H1 (cell line): ENCODE results near the gene PGM1. TPM values are rescaled to one million over a fixed set of nuclear protein-coding genes. Genes with fewer than 3 reads are reported as not detected.

Source experiments
- CTCF ChIA-PET: fragments of 300-600 bp; sonication (Branson Sonifier 250); formaldehyde crosslinking; loops from one replicate; lab custom pipeline; 2021; ENCODE audit not compliant: partially characterized antibody; lab: Charles Lee
- POLR2A ChIA-PET: fragments of 300-600 bp; sonication (Branson Sonifier 250); formaldehyde crosslinking; loops from one replicate; lab custom pipeline; 2021; ENCODE audit warnings: inconsistent platforms; ENCODE audit not compliant: partially characterized antibody; lab: Charles Lee
- DNase-seq, 2 experiments: peaks; one replicate each; pipeline versions ENCODE4 v3.0.0 to v3.0.0-alpha.2; 2010 to 2022; ENCODE audit warnings: low spot score in 2 of 2, low read depth in 1 of 2, mixed read lengths in 1 of 2
- FAIRE-seq: peaks from 2 replicates; lab custom pipeline; 2011; peaks lifted over from hg19 to GRCh38; lab: Jason Lieb, UNC
- H2AFZ ChIP-seq: 2 replicates; pipeline ENCODE4 v1.8.1; 2012; ENCODE audit warnings: low read length, inconsistent platforms
- H2AK5ac ChIP-seq: 2 replicates; pipeline ENCODE4 v1.6.1; 2013; ENCODE audit warnings: low read depth, low read length
- H2BK120ac ChIP-seq: replicated peaks from 2 replicates; pipeline ENCODE3; 2013; ENCODE audit warnings: low read depth, low read length, inconsistent platforms
- H2BK12ac ChIP-seq: 2 replicates; pipeline ENCODE4 v1.6.1; 2013; ENCODE audit warnings: low read depth, low read length
- H2BK15ac ChIP-seq: 2 replicates; pipeline ENCODE4 v1.6.1; 2013; ENCODE audit warnings: low read length
- H2BK20ac ChIP-seq: 2 replicates; pipeline ENCODE4 v1.6.1; 2013; ENCODE audit warnings: low read length
- H2BK5ac ChIP-seq: 2 replicates; pipeline ENCODE4 v1.6.1; 2013; ENCODE audit warnings: low read depth, low read length
- H3K14ac ChIP-seq: 2 replicates; pipeline ENCODE4 v1.6.1; 2013; ENCODE audit warnings: inconsistent platforms; ENCODE audit not compliant: insufficient read length
- H3K18ac ChIP-seq: 2 replicates; pipeline ENCODE4 v1.6.1; 2013; ENCODE audit warnings: low read length; ENCODE audit errors: extremely low read depth
- H3K23ac ChIP-seq: 2 replicates; pipeline ENCODE4 v1.6.1; 2013; ENCODE audit warnings: inconsistent platforms; ENCODE audit not compliant: insufficient read length
- H3K23me2 ChIP-seq: 2 replicates; pipeline ENCODE4 v1.6.1; 2013; ENCODE audit warnings: low read depth, low read length
- H3K27ac ChIP-seq: 2 replicates; pipeline ENCODE4 v1.6.1; 2011; ENCODE audit warnings: low read depth, low read length, inconsistent platforms
- H3K27me3 ChIP-seq, 4 experiments: replicated peaks in 1 of 4; 1 replicate in 1 of 4; 2 replicates in 3 of 4; pipeline versions ENCODE4 v1.6.1 to v1.8.1; 2011 to 2013; ENCODE audit warnings: low read length in 3 of 4, mild to moderate bottlenecking in 3 of 4, inconsistent platforms in 2 of 4, mixed read lengths in 2 of 4, moderate library complexity in 1 of 4; ENCODE audit not compliant: control insufficient read depth in 3 of 4, insufficient read depth in 3 of 4; ENCODE audit errors: extremely low read depth in 1 of 4
- H3K36me3 ChIP-seq, 4 experiments: 2 replicates each; pipeline versions ENCODE4 v1.6.1 to v1.8.1; 2011 to 2013; ENCODE audit warnings: mild to moderate bottlenecking in 4 of 4, low read length in 3 of 4, moderate library complexity in 2 of 4, control low read depth in 1 of 4, inconsistent platforms in 1 of 4; ENCODE audit not compliant: insufficient read depth in 4 of 4, control insufficient read depth in 2 of 4
- H3K4ac ChIP-seq: replicated peaks from 2 replicates; pipeline ENCODE3; 2013; ENCODE audit warnings: low read length, low read depth, mixed read lengths, inconsistent platforms; ENCODE audit not compliant: insufficient read length
- H3K4me1 ChIP-seq, 4 experiments: replicated peaks in 1 of 4; 1 replicate in 1 of 4; 2 replicates in 3 of 4; pipeline versions ENCODE4 v1.6.1 to v1.8.1; 2011 to 2013; ENCODE audit warnings: low read length in 3 of 4, inconsistent platforms in 2 of 4, mixed read lengths in 1 of 4; ENCODE audit not compliant: insufficient read depth in 4 of 4, control insufficient read depth in 3 of 4
- H3K4me2 ChIP-seq, 2 experiments: 2 replicates each; pipeline versions ENCODE4 v1.6.1 to v1.8.1; 2011 to 2013; ENCODE audit warnings: low read depth in 2 of 2, low read length in 2 of 2, control low read depth in 1 of 2, inconsistent platforms in 1 of 2, mild to moderate bottlenecking in 1 of 2; ENCODE audit not compliant: insufficient read depth in 1 of 2
- H3K4me3 ChIP-seq, 4 experiments: fragments of 200-600, 300-600 bp in 1 of 4; sonication (generic), shearing (Covaris generic), sonication (Bioruptor Twin) in 1 of 4; 2 replicates each; pipeline versions ENCODE4 v1.5.1 to v1.8.1; 2011 to 2016; ENCODE audit warnings: low read length in 4 of 4, low read depth in 3 of 4, control low read depth in 2 of 4, inconsistent platforms in 2 of 4, mild to moderate bottlenecking in 2 of 4, mixed read lengths in 1 of 4, moderate library complexity in 1 of 4; ENCODE audit not compliant: insufficient read depth in 2 of 4; ENCODE audit errors: extremely low read depth in 1 of 4
- H3K56ac ChIP-seq: replicated peaks from 2 replicates; pipeline ENCODE3; 2013; ENCODE audit warnings: low read depth, mild to moderate bottlenecking, mixed read lengths, low read length, inconsistent platforms; ENCODE audit not compliant: insufficient read length
- H3K79me1 ChIP-seq: 2 replicates; pipeline ENCODE4 v1.6.1; 2013; ENCODE audit warnings: low read depth, low read length, control low read depth
- H3K79me2 ChIP-seq, 2 experiments: 2 replicates each; pipeline versions ENCODE4 v1.6.1 to v1.8.1; 2012 to 2013; ENCODE audit warnings: low read length in 2 of 2, mild to moderate bottlenecking in 2 of 2, inconsistent platforms in 1 of 2; ENCODE audit not compliant: insufficient read depth in 2 of 2, control insufficient read depth in 1 of 2
- H3K9ac ChIP-seq, 4 experiments: replicated peaks in 1 of 4; 1 replicate in 1 of 4; 2 replicates in 3 of 4; pipeline versions ENCODE4 v1.6.1 to v1.8.1; 2011 to 2013; ENCODE audit warnings: low read depth in 3 of 4, low read length in 3 of 4, control low read depth in 2 of 4, mild to moderate bottlenecking in 2 of 4, moderate library complexity in 2 of 4, inconsistent platforms in 1 of 4; ENCODE audit errors: extremely low read depth in 1 of 4
- H3K9me3 ChIP-seq, 2 experiments: 2 replicates each; pipeline versions ENCODE4 v1.6.1 to v1.8.1; 2012 to 2013; ENCODE audit warnings: mild to moderate bottlenecking in 2 of 2, moderate library complexity in 2 of 2, control low read depth in 1 of 2, inconsistent platforms in 1 of 2, low read depth in 1 of 2, low read length in 1 of 2, mixed read lengths in 1 of 2; ENCODE audit not compliant: insufficient read depth in 2 of 2
- H4K20me1 ChIP-seq, 2 experiments: replicated peaks in 1 of 2; 2 replicates each; pipeline versions ENCODE3 to v1.8.1; 2011 to 2013; ENCODE audit warnings: inconsistent platforms in 2 of 2, low read length in 2 of 2, mild to moderate bottlenecking in 1 of 2; ENCODE audit not compliant: insufficient read depth in 2 of 2, control insufficient read depth in 1 of 2
- H4K5ac ChIP-seq: 2 replicates; pipeline ENCODE4 v1.6.1; 2013; ENCODE audit warnings: low read length, low read depth, mixed read lengths, inconsistent platforms; ENCODE audit not compliant: insufficient read length
- H4K8ac ChIP-seq: 2 replicates; pipeline ENCODE4 v1.8.0; 2013; ENCODE audit warnings: mild to moderate bottlenecking, moderate library complexity, low read length, inconsistent platforms; ENCODE audit not compliant: insufficient read depth; ENCODE audit errors: extremely low read depth
- H4K91ac ChIP-seq: replicated peaks from 2 replicates; pipeline ENCODE3; 2013; ENCODE audit warnings: low read length, mixed read lengths, inconsistent platforms; ENCODE audit not compliant: insufficient read length
- BCL11A ChIP-seq, 2 experiments: IDR thresholded peaks; one replicate each; pipeline ENCODE4 v1.6.1; 2011; ENCODE audit warnings: low read depth in 2 of 2, low read length in 2 of 2, mild to moderate bottlenecking in 2 of 2
- CTBP2 ChIP-seq: IDR thresholded peaks from 2 replicates; pipeline ENCODE4 v1.7.0; 2011; ENCODE audit warnings: borderline replicate concordance, mild to moderate bottlenecking, moderate library complexity, mixed read lengths, low read length; ENCODE audit not compliant: insufficient read depth, insufficient read length
- EZH2 ChIP-seq: fragments of 200-600 bp; sonication (generic); IDR thresholded peaks from 2 replicates; pipeline ENCODE4 v1.7.1; 2012; ENCODE audit warnings: low read depth, mild to moderate bottlenecking, moderate library complexity, low read length, inconsistent platforms; ENCODE audit not compliant: severe bottlenecking
- HDAC2 ChIP-seq, 2 experiments: fragments of 300-600 bp in 1 of 2; sonication (generic) in 1 of 2; IDR thresholded peaks; 2 replicates each; pipeline ENCODE4 v1.6.1; 2011 to 2012; ENCODE audit warnings: low read depth in 2 of 2, low read length in 2 of 2, mild to moderate bottlenecking in 2 of 2, moderate library complexity in 2 of 2, borderline replicate concordance in 1 of 2, inconsistent platforms in 1 of 2
- RBBP5 ChIP-seq: IDR thresholded peaks from 2 replicates; pipeline ENCODE4 v1.7.1; 2012; ENCODE audit warnings: low read depth, mild to moderate bottlenecking, inconsistent platforms, low read length, moderate library complexity, borderline replicate concordance
- RFX5 ChIP-seq: IDR thresholded peaks from 2 replicates; pipeline ENCODE4 v1.6.1; 2011; ENCODE audit warnings: low read depth, low read length, improper control_type of control experiment, borderline replicate concordance
- RNF2 ChIP-seq: fragments of 200-900, 300-1000 bp; sonication (generic); IDR thresholded peaks from 2 replicates; pipeline ENCODE4 v1.7.1; 2016; ENCODE audit warnings: borderline replicate concordance, low read depth, mild to moderate bottlenecking, antibody characterized with exemption, low read length; ENCODE audit not compliant: poor library complexity, severe bottlenecking; ENCODE audit errors: missing control alignments
- RXRA ChIP-seq: IDR thresholded peaks from 2 replicates; pipeline ENCODE4 v1.6.1; 2011; ENCODE audit warnings: low read depth, mild to moderate bottlenecking, low read length, moderate library complexity; ENCODE audit not compliant: insufficient read depth
- SAP30 ChIP-seq: fragments of 300-600 bp; sonication (generic); IDR thresholded peaks from 2 replicates; pipeline ENCODE4 v1.7.1; 2012; ENCODE audit warnings: low read length, moderate library complexity, mild to moderate bottlenecking, inconsistent platforms; ENCODE audit not compliant: insufficient read depth, insufficient replicate concordance
- SP4 ChIP-seq: IDR thresholded peaks from 2 replicates; pipeline ENCODE4 v1.6.1; 2012; ENCODE audit warnings: low read length, inconsistent platforms
- TAF1 ChIP-seq: IDR thresholded peaks from 2 replicates; pipeline ENCODE4 v1.6.1; 2011; ENCODE audit warnings: mild to moderate bottlenecking, low read depth, low read length
- WGBS, 2 experiments: shearing (Covaris generic) in 1 of 2; methylation state at CpG; one replicate each; pipeline versions ENCODE4 v1.1.6 to v1.1.7; 2013 to 2015; ENCODE audit warnings: low lambda C conversion rate in 2 of 2, mixed read lengths in 2 of 2, inconsistent platforms in 1 of 2, low coverage in 1 of 2, missing lambda C conversion rate in 1 of 2; ENCODE audit not compliant: insufficient replicate concordance in 2 of 2, insufficient coverage in 1 of 2, insufficient read length in 1 of 2; ENCODE audit errors: extremely low coverage in 1 of 2, missing lambda C conversion rate in 1 of 2; 5-methylcytosine and 5-hydroxymethylcytosine counted together
- polyA plus RNA-seq, 7 experiments: library from polyadenylated mRNA; depleted of rRNA in 3 of 7; stranded (reverse) in 5 of 7; unstranded in 2 of 7; fragments of >200 nt in 5 of 7; fragments of 200-250 nt in 2 of 7; gene quantifications; 1 replicate in 5 of 7; 2 replicates in 1 of 7; 4 replicates in 1 of 7; pipeline versions ENCODE4 v1.2.1 to v1.2.3, GENCODE V29; 2011 to 2013; ENCODE audit warnings: missing spikeins in 2 of 7, mixed read lengths in 2 of 7
- total RNA-seq: library from RNA; stranded (reverse); fragmentation: NEBNext Ultra II Directional; extraction: Animal tissue kit (Norgen Biotek cat#: 25700); gene quantifications from 2 replicates; pipeline ENCODE4 v1.2.1, GENCODE V29; 2021

The PGM1 gene
- total and polyA plus RNA-seq, 2 of the 8 experiments (the other 6 are each of a cell fraction or from before 2014, with no cell fraction given): 33.0 to 65.4 TPM

- no peak for DNase-seq
- H4K8ac ChIP-seq: no peak overlapping the region
- H3K4ac ChIP-seq: no peak overlapping the region
- H2AFZ ChIP-seq: peak overlapping the region; percentile 58; the same call in 1 of the 2 replicates
- H3K4me2 ChIP-seq: no peak overlapping the region
- peak overlapping the region; percentile 70 for H4K91ac ChIP-seq
- CTCF ChIA-PET: interaction anchor here (0.6 to 5.8 kb wide), 59 partner anchors 8 to 934 kb away, joined by 3 to 55 read pairs (median 4); no protein-coding TSS in a partner anchor
- FAIRE-seq: no peak
- no peak overlapping the region for H3K14ac ChIP-seq
- H2BK5ac ChIP-seq: 0 out of 2 replicates have a peak overlapping the region, but pooled peaks have one; percentile 54
- H2BK120ac ChIP-seq: no peak overlapping the region
- H4K5ac ChIP-seq: no peak overlapping the region
- H4K20me1 ChIP-seq: no peaks in the 10 kb centered on the region
- no peak overlapping the region for H3K4me3 ChIP-seq
- H3K79me2 ChIP-seq: no peaks in the 10 kb centered on the region
- H3K56ac ChIP-seq: no peak overlapping the region
- no peak overlapping the region for H3K9ac ChIP-seq
- H3K9me3 ChIP-seq: peaks cover 0 to 5% of the 10 kb centered on the region in 2 experiments; a peak in 2 of 4 replicates
- peak overlapping the region; percentile 89 for H2BK20ac ChIP-seq
- 0 out of 7 replicates have a peak, but pooled peaks cover 0 to 2% (median 0%) of the 10 kb centered on the region in 4 experiments for H3K27me3 ChIP-seq
- H3K18ac ChIP-seq: no peak overlapping the region
- 82% methylated on average over 6 of the region's 6 CpGs; no CpG with 5 or more reads in 1 of the 2 experiments for WGBS, 2 experiments
- POLR2A ChIA-PET: interaction anchor here (0.6 to 0.7 kb wide), 2 partner anchors 8 to 573 kb away, joined by 3 to 4 read pairs; no protein-coding TSS in a partner anchor
- no peaks in the 10 kb centered on the region for H3K23me2 ChIP-seq
- H3K27ac ChIP-seq: no peak overlapping the region
- H3K23ac ChIP-seq: no peak overlapping the region
- H3K79me1 ChIP-seq: no peaks in the 10 kb centered on the region
- peak overlapping the region; percentile 19; the same call in 1 of the 2 replicates for H2BK12ac ChIP-seq
- H2AK5ac ChIP-seq: peak overlapping the region; percentile 46; the same call in 1 of the 2 replicates
- no peaks in the 10 kb centered on the region for H3K36me3 ChIP-seq
- peaks cover 0 to 3% (median 0%) of the 10 kb centered on the region in 4 experiments; a peak in 2 of 7 replicates for H3K4me1 ChIP-seq
- H2BK15ac ChIP-seq: 0 out of 2 replicates have a peak overlapping the region, but pooled peaks have one; percentile 67
- no peak for TF ChIP-seq SP4
- no peak for TF ChIP-seq SAP30
- no peak for TF ChIP-seq RBBP5
- no peak for TF ChIP-seq EZH2
- no peak for TF ChIP-seq RFX5
- no peak for TF ChIP-seq BCL11A (IDR thresholded peaks at IDR 0.05; ENCODE audit: low read depth in 2 of 2, low read length in 2 of 2)
- no peak for TF ChIP-seq RNF2
- TF ChIP-seq TAF1: no peak
- no peak for TF ChIP-seq CTBP2
- TF ChIP-seq RXRA: no peak
- TF ChIP-seq HDAC2 (IDR thresholded peaks at IDR 0.05; ENCODE audit: borderline replicate concordance in 1 of 2, low read depth in 2 of 2, low read length in 2 of 2): no peak
These were observed 81.7 kb downstream of the PGM1 start for GRCh38 chr1:63674865-63675419.
